Lower lobe of right lung (tissue), 1 donor: ENCODE results near the gene OR2T6. TPM values are rescaled to one million over a fixed set of nuclear protein-coding genes. Genes with fewer than 3 reads are reported as not detected.

Source experiments
- total RNA-seq: library from RNA; stranded (reverse); fragmentation: NEBNext Ultra II Directional; extraction: Animal tissue kit (Norgen Biotek cat#: 25700); gene quantifications from one replicate; pipeline ENCODE4 v1.2.1, GENCODE V29; 2021
- donor health status: DM: no; HTN: yes; CAD: no; lungs with severe emphysema.

Gene OR2T6
- total RNA-seq, 1 donor from 2014 or later, result not detected

Other genes starting within 250 kb of the OR2T6 start
- not detected for gene OR2M5, start 230.6 kb upstream of the OR2T6 start, total RNA-seq
- not detected for gene OR2M2, start 200.9 kb upstream of the OR2T6 start, total RNA-seq
- not detected for gene OR2M3, start 178.5 kb upstream of the OR2T6 start, total RNA-seq
- not detected for gene OR2M4, start 144.3 kb upstream of the OR2T6 start, total RNA-seq
- gene OR2T33, start 97.8 kb upstream of the OR2T6 start, total RNA-seq, result not detected
- gene OR2T12, start 72.3 kb upstream of the OR2T6 start, total RNA-seq, result not detected
- gene OR2M7, start 51.2 kb upstream of the OR2T6 start, total RNA-seq, result not detected
- not detected for gene OR14C36, start 27.0 kb upstream of the OR2T6 start, total RNA-seq
- not detected for gene OR2T4, start 14.1 kb upstream of the OR2T6 start, total RNA-seq
- gene OR2T1, start 27.3 kb downstream of the OR2T6 start, total RNA-seq, result not detected
- not detected for gene OR2T2, start 69.9 kb downstream of the OR2T6 start, total RNA-seq
- not detected for gene OR2T3, start 97.6 kb downstream of the OR2T6 start, total RNA-seq
- gene OR2T5, start 112.8 kb downstream of the OR2T6 start, total RNA-seq, result not detected
- not detected for gene OR2G6, start 132.3 kb downstream of the OR2T6 start, total RNA-seq
- not detected for gene OR2T29, start 187.0 kb downstream of the OR2T6 start, total RNA-seq
- not detected for gene OR2T34, start 199.0 kb downstream of the OR2T6 start, total RNA-seq
- gene OR2T10, start 222.0 kb downstream of the OR2T6 start, total RNA-seq, result not detected